Activated CD8-positive, alpha-beta memory T cell treated with anti-CD3 and anti-CD28 coated beads, Interleukin-2, amount 50 U/mL, for 1 hour (primary cell): ENCODE measurements around the gene SLC10A1.

ENCODE experiments used
- DNase-seq: peaks from one replicate; pipeline ENCODE4 v3.0.0-alpha.2; 2020; ENCODE audit errors: extremely low read depth

The SLC10A1 gene

DNA sequence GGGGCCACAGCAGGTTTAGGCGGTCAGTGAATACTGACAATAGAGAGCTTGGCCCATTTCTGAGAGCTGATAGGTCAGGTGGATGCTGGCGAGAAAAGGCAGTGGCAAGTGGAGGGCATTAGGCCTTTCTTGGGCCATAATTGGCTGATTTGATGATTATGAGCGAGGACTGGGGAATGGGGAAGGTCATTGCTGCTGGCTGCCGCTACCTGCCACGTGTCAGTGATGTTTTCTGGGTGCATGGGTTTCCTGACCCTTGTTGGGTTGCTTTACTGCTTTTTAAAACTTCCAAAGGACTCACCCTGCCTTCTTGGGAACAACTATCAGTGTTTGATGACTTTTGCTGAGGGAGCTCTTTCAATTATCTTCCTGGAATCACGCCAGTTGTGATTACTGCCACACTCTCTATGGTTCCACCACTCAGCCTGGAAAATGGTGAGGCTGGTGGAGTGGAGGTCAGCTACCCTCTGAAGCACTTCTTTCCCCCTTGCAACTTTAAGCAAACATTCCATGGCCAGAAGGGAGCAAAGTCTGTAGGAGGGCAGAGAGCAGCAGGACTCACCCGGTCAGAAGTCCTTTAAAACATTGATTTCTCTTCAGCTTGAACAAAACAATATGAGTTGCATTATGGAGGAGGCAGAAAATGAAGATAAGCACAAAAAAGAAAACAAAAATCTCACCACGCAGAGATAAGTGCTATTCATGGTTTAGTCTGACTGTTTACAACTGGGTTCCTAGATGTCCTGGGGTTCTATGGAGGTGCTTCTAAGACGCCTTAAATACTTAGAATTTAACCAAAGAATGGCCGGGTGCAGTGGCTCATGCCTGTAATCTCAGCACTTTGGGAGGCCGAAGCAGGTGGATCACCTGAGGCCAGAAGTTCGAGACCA is 12.1 kb upstream of the SLC10A1 start:
- no peak for DNase-seq

DNA sequence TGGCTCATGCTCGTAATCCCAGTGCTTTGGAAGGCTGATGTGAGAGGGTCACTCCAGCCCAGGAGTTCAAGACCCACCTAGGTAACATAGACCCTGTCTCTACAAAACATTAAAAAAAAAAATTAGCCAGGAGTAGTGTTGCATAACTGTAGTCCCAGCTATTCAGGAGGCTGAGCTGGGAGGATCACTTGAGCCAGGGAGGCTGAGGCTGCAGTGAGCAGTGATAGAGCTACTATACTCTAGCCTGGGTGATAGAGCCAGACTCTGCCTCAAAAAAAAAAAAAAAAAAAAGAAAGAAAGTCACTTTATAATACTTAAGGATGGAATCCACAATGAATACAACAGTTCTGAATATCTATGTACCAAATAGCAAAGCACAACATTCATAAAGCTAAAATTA is 10.2 kb upstream of the SLC10A1 start:
- no peak for DNase-seq

DNA sequence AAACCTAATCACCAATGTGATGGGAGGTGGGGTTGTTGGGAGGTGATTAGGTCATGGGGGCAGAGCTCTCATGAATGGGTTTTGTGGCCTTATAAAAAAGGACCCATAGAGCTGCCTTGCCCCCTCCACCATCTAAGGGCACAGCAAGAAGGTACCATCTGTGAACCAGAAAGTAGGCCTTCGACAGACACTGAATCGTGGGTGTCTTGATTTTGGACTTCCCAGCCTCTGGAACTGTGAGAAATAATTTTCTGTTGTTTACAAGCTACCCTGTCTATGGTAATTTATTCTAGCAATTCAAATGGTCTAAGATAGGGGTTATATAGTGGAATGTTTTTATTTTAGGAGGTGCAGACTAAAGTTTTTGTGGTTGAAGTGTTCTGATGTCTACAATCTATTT is 7.9 kb upstream of the SLC10A1 start:
- no peak for DNase-seq

DNA sequence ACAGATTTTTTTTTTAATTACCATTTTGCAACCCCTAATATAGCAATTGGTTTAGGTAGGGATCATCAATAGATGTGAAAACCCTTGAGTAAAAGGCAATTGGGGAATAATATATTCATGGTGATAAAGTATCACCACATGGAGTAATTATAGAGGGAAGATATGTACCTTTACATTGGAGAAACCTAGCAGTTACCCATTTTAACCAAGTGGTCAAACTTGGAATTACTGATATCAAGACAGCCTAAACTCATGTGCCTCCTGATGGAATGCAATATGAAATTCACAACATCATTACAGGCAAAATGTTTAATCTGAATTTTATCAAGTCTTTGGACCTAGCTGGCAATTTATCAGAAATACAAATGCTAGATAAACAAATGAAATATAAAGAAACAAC is 6.7 kb upstream of the SLC10A1 start:
- no peak for DNase-seq

DNA sequence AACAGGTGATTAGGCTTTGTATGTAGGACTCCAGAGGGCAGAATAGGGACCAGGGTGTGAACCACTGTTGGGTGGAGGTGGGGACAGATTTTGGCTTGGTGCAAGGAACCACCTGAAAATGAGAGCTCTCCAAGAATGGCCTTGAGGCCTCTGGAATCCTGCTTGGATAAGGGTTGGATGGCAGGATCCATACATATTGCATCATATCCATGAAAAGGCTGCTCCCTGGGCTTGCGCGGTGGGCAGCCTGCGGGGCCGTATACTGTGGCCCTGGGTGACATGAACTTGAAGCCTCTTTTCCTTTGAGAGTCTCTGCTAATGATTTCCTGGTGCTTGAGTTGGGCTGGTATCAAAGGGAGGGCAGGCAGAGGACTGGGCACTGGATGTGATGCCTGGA is 1.3 kb upstream of the SLC10A1 start:
- no peak for DNase-seq

DNA sequence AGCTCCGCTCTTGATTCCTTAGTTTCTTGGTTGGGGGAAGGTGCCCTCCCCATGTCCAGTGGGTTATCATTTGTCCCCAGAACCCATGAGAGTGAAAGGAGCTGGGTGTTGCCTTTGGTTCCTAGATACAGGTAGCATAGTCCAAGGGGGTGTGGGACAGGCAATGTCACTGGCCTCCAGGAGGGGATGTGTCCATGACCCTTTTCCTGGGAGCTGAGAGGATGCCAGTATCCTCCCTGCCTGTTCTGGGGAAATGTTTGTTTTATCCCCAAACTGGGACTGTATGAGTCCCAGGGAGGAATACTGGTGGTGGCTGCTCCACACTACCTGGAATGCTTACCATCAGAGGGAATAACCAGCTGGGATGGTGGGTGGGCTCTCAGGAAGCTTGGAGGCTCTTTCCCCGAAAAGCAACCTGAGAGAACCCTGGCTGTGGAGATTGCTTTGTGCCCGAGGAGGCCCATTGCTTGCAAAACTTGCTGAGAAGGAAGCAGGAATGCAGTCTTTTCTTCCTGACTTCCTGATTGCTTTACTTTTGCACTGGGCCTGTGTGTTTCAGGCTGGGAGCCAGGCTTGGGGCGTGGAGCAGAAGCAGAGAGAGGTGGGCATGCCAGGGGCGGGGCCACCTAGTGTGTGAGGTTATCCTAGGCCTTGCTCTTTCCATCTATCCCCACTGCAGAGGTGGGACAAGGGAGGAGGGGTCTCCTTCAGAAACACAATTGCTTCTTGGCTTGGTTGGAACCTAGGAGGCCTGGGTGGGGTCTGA is 715 bp upstream of the SLC10A1 start:
- DNase-seq = no peak

DNA sequence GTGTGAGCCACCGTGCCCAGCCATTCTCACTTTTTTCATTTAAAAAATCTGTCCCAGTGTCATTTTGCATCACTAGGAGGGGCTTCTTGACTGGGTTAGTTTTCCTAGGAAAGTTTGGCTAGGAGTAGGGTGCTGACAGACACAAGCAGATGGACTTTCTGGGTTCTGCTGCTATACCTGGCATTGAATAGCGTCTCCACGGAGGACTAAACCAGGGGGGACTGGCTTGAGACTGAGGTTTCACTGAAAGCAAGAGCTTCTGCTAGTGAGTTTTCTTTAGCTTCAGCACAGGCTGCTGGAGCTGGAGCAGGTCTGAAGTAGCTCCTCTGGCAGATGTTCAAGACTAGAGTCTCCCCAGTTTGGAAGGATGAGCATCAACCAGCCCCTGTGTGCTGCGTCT is 1.4 kb downstream of the SLC10A1 start:
- no peak for DNase-seq

DNA sequence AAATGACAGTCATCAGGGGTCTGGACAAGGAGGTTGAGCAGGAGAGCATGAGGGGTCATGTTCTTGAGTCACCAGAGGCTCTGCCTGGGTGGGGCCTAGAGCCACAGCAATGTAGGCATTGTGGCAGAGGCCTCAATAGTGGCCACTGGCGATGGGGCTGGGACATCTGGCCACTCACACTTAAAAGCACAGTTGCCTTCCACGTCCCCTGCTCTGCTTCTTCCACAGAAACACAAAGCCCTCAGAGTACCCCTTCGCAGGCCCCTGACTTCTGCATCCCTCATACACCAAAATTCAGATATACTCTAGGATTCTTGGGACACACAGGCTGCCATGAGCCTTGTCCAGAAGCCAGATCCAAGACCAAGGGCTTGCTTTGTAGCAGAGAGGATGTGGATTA is 2.2 kb downstream of the SLC10A1 start:
- no peak for DNase-seq

DNA sequence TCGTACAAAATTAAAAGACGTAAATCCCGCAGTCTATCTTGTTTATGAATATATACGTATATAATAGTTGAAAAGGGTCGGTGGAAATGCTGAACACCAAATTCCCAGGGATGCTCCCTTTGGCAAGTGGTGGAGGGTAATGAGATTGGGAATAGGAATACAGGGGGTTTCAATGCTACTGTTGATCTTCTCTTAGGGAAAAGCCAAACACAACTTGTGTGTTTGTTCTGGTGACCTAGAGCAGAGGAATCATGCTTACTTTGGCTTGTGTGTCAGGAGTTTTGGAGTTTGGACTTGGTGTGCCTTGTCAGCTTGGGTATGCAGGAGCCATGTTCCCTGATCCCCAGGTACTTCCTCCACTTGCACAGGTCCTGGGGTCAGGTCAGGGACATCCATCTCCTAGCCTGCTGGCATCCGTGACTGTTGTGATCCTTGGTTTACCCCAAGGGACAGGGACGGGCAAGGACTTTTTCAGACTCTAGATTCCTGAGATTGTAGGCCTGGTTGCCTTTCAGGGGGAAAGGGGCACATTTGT is 4.1 kb downstream of the SLC10A1 start:
- DNase-seq = no peak

DNA sequence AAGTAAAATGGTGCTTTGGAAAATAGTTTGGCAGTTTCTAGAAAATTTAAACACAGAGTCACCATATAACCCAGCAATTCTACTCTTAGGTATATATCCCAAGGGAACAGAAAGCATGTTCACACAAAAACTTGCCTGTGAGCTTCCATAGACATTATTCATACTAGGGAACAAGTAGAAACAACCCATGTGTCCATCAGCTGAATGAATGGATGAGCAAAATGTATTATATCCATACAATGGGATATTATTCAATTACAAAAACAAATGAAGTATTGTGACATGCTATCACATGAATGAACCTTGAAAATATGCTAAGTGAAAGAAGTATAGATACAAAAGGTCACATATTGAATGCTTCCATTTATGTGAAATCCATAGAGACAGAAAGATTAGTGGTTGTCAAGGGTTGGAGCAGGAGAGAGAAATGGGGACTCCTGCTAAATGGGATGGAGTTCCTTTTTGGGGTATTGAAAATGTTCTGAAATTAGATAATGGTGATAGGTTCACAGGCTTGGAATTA is 7.9 kb downstream of the SLC10A1 start:
- no peak for DNase-seq

DNA sequence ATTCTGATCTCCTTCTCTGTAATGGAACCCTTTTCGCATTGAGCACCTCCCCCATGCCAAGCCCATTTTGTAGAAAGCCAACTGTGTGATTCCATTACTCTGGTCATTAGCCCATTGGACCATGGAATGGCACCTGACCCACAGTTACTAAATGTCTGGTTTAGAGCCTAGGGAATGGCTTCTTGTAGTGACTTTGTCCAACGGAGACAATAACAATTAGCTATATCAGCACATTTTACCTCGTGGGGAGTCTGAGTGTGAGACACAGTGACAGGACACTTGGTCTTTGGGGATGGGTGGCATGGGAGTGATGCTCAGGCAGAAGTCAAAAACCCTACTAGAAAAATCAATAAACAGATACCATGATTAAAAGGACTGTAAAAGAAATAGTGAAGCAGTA is 10.4 kb downstream of the SLC10A1 start:
- DNase-seq = no peak

DNA sequence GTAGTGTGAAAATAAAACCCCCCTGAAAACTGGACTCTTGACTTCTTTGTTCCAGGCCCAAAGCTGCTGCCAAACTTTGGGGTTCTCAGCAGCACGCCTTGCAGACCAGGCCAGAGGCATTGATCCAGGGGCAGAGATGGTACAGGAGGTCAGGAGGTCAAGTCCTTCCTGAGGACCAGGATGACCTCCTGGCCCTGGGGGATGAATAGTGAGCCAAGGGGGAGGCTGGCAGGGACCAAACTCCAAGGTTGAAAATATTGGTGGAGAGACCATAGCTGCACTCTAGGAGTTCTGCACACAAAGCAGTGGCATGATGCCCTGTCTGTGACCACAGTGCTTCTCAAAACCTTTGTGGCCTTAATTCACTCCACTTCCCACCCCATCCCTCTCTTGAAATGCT is 12.1 kb downstream of the SLC10A1 start:
- DNase-seq = no peak

DNA sequence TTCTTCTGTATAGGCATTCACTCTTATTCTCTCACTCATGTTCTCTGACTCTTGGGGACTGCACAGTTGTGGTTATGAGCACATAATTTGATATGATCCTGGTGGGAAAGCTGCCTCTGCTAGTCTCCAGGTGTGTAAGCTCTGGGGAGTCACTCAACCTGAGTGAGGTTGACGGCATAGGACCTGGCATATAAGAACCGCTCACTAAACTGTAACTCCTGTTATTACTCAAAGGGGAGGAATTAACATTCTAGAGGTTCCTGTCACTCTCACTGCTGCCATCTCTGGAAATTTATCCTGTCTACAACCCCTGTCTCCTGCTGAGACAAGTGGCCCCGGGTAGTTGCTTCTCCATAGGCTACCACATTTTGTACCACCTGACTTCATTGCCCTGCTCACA is 16.1 kb downstream of the SLC10A1 start:
- DNase-seq = no peak

DNA sequence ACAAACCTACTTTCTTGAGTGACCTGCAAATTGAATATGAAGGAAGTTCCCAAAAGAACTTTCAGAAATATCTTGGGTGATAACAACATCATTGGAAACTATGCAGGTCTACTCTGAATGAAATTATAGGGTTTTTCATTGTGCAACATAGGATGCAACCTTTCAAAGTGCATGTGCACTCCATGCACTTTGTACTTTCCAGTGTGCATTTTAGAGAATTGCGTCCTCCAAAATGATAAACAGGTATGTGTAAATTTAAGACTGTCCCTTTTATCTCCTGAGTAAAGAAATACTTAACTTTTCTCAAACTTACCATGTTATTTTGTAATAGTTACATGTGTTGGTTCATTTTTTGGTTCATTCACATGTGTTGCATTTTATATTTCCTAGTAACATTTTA is 16.9 kb downstream of the SLC10A1 start:
- no peak for DNase-seq

DNA sequence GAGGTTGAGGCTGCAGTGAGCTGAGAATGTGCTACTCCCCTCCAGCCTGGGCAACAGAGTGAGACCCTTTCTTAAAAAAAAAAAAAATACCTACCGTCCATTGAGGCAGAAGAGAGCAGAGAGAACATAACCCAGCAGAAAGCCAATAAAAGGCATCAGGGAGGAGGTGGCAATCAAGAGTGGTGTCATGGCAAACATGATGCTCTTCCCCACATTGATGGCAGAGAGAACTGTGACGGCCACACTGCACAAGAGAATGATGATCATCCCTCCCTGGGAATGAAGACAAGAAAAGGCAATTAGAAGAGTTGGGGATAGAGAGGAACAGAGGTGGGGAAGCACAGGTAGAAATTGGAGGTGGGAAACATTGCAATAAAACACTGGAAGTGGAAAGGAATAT is 18.0 kb downstream of the SLC10A1 start:
- no peak for DNase-seq

DNA sequence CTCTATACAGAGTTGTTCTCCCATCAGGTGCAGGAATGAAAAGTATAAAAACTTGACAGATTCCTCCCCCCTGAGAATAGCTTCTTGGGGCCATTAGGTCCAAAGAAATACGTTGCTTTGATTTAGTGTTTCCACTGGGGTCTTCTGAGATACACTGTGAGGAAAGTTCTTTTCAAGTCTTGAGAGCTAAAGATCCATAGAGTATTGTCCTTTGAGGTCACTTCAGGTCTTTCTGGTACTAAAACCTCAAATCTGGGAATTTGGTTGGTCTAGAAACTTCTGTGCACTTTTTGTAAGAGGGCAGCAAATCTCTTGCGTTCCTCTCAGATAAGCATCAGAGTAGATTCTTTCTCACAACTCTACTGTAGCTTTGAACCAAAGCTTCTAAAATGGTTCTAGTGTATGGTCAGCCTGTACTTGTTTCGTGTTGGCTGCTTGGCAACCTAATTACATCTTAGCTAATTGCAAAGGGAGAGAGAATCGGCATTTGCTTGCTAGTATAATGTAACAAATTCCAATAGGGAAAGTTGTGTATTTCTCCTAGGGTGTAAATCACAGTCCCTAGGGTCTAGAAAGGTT is 20.1 kb downstream of the SLC10A1 start:
- DNase-seq = no peak

DNA sequence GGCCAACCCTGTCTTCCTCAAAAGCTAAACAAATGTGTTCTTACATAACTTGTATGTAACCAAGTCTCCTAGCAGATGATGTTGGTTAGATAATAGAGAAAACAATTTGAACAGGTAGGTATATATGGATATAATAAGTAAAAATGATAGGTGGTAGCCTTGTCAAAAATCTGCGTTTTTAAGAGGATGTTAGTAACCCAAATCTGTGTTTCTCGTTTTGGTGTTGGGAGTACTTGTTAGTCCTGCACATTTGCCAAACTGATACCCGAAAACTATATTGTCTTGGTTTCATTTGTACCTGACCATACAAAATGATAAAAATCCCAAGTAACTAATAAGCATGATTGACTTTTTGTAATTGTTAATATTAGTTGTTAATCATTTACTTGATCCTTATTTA is 22.0 kb downstream of the SLC10A1 start:
- DNase-seq = no peak

DNA sequence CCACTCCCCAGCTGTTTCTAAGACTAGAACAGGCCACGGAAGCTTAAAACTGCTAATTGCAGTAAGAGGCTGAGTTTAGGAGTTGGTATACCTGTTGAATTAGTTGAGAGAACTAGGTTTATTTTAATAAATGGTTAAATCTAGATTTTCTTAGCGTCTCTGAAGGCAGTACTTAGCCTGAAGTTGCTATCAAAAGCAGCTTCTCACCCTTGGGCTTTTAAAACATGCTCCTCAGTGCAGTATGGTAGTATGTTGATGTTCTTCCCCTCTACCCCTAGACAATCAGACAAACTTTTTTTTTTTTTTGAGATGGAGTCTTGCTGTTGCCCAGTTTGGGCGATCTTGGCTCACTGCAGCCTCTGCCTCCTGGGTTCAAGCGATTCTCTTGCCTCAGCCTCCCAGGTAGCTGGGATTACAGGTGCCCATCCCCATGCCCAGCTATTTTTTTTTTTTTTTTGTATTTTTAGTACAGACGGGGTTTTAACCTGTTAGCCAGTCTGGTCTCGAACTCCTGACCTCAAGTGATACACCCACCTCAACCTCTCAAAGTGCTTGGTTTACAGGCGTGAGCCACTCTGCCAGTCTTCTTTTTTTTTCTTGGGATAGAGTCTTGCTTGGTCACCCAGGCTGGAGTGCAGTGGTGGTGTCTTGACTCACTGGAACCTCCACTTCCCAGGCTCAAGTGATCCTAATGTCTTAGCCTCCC is 23.3 kb downstream of the SLC10A1 start:
- DNase-seq = no peak

DNA sequence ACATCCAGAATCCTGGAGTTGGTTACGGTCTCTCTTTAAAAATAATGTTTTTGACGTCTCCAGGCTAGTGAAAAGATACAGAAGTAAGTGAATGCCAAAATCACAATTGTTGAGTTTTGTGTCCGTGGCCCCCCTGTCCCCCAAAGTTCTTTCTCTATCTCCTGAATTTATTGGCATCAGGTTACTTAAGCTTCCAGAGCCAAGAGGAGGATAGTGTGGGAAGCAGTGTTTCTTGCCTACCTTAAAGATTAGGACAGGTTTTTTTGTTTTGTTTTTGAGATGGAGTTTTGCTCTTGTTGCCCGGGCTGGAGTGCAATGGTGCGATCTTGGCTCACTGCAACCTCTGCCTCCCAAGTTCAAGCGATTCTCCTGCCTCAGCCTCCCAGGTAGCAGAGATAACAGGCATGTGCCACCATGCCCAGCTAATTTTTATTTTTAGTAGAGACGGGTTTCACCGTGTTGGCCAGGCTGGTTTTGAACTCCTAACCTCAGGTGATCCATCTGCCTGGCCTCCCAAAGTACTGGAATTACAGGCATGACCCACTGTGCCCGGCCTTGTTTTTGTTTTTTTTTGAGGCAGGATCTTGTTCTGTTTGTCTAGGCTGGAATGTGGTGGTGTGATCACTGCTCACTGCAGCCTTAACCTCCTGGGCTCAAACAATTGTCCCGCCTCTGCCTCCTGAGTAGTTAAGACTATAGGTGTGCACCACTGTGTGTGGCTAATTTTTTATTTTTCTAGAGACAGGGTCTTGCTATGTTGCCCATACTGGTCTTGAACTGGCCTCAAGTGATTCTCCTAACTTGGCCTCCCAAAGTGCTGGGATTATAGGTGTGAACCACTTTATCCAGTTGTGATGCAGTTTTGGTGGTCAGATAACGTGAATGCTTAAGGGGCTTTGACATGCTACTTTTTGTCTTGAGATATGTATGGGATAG is 24.7 kb downstream of the SLC10A1 start:
- no peak for DNase-seq

DNA sequence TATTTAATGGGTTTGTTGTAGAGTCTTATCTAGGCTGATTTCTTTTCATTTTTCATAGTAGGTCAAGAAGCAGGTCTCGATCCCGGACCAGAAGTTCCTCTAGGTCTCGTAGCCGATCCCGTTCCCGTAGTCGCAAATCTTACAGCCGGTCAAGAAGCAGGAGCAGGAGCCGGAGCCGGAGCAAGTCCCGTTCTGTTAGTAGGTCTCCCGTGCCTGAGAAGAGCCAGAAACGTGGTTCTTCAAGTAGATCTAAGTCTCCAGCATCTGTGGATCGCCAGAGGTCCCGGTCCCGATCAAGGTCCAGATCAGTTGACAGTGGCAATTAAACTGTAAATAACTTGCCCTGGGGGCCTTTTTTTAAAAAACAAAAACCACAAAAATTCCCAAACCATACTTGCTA is 25.9 kb downstream of the SLC10A1 start:
- DNase-seq = no peak

DNA sequence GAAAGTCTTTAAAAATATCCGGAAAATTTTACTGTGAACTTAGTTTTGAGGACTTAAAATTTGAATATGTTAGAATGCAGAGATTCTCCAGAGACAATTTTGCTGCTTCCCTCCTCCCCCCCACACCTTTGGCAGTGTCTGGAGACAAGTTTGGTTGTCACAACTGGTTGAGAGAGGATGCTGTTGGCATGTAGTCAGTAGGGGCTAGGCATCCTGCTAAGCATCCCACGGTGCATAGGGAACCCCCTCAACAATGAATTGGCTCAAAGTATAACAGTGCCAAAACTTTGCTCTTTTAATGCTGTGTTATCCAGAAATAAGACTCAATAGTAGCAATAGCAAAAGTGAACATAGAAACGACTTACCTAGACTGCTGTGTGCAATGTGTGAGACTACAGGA is 26.5 kb downstream of the SLC10A1 start:
- DNase-seq = no peak
